HL-60 (cell line): ENCODE data around the gene DPP6.
"Not testable (repeated sequence)": the region's sequence is repeated elsewhere in the genome, so short reads cannot be mapped to it uniquely, and the experiment has no call there.

Source experiments
- DNase-seq, 2 experiments: peaks; one replicate each; pipeline ENCODE4 v3.0.0-alpha.2; 2010 to 2020; ENCODE audit warnings: low read depth in 1 of 2, low spot score in 1 of 2
- H3K27ac ChIP-seq: fragments of 250-450 bp; sonication (Bioruptor Pico); replicated peaks from 2 replicates; pipeline ENCODE4 v1.5.1; 2020; ENCODE audit warnings: mild to moderate bottlenecking, moderate library complexity
- H3K27me3 ChIP-seq: fragments of 250-450 bp; sonication (Bioruptor Pico); 2 replicates; pipeline ENCODE4 v1.5.1; 2021; ENCODE audit warnings: mild to moderate bottlenecking, moderate library complexity; ENCODE audit not compliant: insufficient read depth, poor library complexity, severe bottlenecking
- H3K4me3 ChIP-seq: replicated peaks from 2 replicates; pipeline ENCODE4 v1.5.1; 2011; ENCODE audit warnings: mild to moderate bottlenecking, control low read depth, low read length; ENCODE audit not compliant: insufficient read depth
- GABPA ChIP-seq: IDR thresholded peaks from 2 replicates; pipeline ENCODE4 v1.6.1; 2012; ENCODE audit warnings: low read depth
- POLR2AphosphoS5 ChIP-seq: IDR thresholded peaks from 2 replicates; pipeline ENCODE4 v1.6.1; 2012; ENCODE audit warnings: low read depth
- SPI1 ChIP-seq: IDR thresholded peaks from 2 replicates; pipeline ENCODE4 v1.6.1; 2012; ENCODE audit warnings: low read depth, mild to moderate bottlenecking, borderline replicate concordance
- TF ChIP-seq, protein P1 (sequence below): IDR thresholded peaks from one replicate; pipeline ENCODE4 v1.5.1; 2011; ENCODE audit warnings: low read length, control low read depth, inconsistent platforms; ENCODE audit not compliant: insufficient read depth
- TF ChIP-seq, protein P2 (sequence below): IDR thresholded peaks from 2 replicates; pipeline ENCODE4 v1.6.1; 2012; ENCODE audit warnings: low read depth; ENCODE audit not compliant: insufficient replicate concordance

The DPP6 gene

GRCh38 chr7:154672659-154673415 is 620.6 kb downstream of the DPP6 start:
- TF ChIP-seq, protein P1, sequence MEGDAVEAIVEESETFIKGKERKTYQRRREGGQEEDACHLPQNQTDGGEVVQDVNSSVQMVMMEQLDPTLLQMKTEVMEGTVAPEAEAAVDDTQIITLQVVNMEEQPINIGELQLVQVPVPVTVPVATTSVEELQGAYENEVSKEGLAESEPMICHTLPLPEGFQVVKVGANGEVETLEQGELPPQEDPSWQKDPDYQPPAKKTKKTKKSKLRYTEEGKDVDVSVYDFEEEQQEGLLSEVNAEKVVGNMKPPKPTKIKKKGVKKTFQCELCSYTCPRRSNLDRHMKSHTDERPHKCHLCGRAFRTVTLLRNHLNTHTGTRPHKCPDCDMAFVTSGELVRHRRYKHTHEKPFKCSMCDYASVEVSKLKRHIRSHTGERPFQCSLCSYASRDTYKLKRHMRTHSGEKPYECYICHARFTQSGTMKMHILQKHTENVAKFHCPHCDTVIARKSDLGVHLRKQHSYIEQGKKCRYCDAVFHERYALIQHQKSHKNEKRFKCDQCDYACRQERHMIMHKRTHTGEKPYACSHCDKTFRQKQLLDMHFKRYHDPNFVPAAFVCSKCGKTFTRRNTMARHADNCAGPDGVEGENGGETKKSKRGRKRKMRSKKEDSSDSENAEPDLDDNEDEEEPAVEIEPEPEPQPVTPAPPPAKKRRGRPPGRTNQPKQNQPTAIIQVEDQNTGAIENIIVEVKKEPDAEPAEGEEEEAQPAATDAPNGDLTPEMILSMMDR = no peak
- TF ChIP-seq GABPA (no peak), SPI1 (no peak), POLR2AphosphoS5 (no peak)
- TF ChIP-seq, protein P2, sequence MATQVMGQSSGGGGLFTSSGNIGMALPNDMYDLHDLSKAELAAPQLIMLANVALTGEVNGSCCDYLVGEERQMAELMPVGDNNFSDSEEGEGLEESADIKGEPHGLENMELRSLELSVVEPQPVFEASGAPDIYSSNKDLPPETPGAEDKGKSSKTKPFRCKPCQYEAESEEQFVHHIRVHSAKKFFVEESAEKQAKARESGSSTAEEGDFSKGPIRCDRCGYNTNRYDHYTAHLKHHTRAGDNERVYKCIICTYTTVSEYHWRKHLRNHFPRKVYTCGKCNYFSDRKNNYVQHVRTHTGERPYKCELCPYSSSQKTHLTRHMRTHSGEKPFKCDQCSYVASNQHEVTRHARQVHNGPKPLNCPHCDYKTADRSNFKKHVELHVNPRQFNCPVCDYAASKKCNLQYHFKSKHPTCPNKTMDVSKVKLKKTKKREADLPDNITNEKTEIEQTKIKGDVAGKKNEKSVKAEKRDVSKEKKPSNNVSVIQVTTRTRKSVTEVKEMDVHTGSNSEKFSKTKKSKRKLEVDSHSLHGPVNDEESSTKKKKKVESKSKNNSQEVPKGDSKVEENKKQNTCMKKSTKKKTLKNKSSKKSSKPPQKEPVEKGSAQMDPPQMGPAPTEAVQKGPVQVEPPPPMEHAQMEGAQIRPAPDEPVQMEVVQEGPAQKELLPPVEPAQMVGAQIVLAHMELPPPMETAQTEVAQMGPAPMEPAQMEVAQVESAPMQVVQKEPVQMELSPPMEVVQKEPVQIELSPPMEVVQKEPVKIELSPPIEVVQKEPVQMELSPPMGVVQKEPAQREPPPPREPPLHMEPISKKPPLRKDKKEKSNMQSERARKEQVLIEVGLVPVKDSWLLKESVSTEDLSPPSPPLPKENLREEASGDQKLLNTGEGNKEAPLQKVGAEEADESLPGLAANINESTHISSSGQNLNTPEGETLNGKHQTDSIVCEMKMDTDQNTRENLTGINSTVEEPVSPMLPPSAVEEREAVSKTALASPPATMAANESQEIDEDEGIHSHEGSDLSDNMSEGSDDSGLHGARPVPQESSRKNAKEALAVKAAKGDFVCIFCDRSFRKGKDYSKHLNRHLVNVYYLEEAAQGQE = no peak
- Histone ChIP-seq H3K27ac (no peak overlapping the region), H3K4me3 (no peak overlapping the region), H3K27me3 (no peaks in the 10 kb centered on the region)
- DNase-seq = no peak

GRCh38 chr7:154674191-154674590 is 622.0 kb downstream of the DPP6 start:
- no peak for DNase-seq

GRCh38 chr7:154675560-154675959 is 623.4 kb downstream of the DPP6 start:
- no peak for DNase-seq
- Histone ChIP-seq H3K4me3 (no peak overlapping the region), H3K27me3 (no peaks in the 10 kb centered on the region), H3K27ac (no peak overlapping the region)
- TF ChIP-seq, protein P2 = no peak
- TF ChIP-seq POLR2AphosphoS5 (no peak), GABPA (no peak), SPI1 (no peak)
- TF ChIP-seq, protein P1 = no peak

More at GRCh38 chr7:154674191-154674590, 622.0 kb downstream of the DPP6 start:
- TF ChIP-seq, protein P1 = no peak
- TF ChIP-seq, protein P2 = no peak
- TF ChIP-seq SPI1 (no peak), GABPA (no peak), POLR2AphosphoS5 (no peak)
- no peak overlapping the region for H3K4me3 ChIP-seq
- H3K27ac ChIP-seq = no peak overlapping the region
- H3K27me3 ChIP-seq = no peaks in the 10 kb centered on the region

GRCh38 chr7:154676033-154676421 is 623.8 kb downstream of the DPP6 start:
- H3K4me3 ChIP-seq, DNase-seq, H3K27me3 ChIP-seq, H3K27ac ChIP-seq: not testable (repeated sequence)
